OCI-M2 (cell line): ENCODE measurements around the gene LAX1.
"Not testable (repeated sequence)": the region's sequence is repeated elsewhere in the genome, so short reads cannot be mapped to it uniquely, and the experiment has no call there.

Experiments
- DNase-seq: peaks from one replicate; lab custom pipeline; 2025; ENCODE audit not compliant: unreplicated experiment; lab: John Stamatoyannopoulos, UW

The LAX1 gene

DNA sequence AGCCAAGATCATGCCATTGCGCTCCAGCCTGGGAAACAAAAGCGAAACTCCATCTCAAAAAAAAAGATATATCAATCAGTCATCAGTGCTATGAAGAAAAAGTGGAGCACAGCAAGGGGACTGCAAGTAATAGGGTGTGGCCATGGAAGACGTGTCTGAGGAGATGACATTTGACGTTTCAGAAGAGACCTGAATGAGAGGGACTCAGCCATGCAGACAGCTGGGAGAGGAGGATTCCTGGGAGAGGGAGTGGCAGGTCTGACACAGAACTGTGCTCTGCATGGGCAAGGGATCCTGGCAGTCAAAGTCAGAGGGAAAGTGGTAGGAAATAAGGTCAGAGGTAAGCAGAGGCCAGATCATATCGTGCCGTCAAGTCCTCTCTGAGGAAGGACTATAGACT, 3.3 kb downstream of the LAX1 start:
- no peak for DNase-seq

GRCh38 chr1:203769505-203770343, 4.7 kb downstream of the LAX1 start:
- DNase-seq = no peak

GRCh38 chr1:203771901-203772301, 6.9 kb downstream of the LAX1 start:
- DNase-seq = no peak

DNA sequence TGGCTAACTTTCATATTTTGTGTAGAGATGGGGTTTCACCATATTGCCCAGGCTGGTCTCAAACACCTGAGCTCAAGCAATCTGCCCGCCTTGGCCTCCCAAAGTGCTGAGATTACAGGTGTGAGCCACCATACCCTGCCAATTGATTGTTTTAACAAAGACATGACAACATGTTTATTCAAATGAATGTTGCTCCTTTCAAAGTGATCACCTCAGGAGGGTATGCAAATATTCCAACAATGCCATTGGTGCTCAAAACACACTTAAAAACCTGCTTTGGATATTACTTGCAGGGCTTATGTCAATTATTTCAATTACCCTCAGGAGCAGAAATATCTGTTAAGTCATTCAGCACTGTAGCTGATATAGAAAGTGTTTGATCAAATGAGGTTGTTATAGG, 7.9 kb downstream of the LAX1 start:
- DNase-seq = no peak

DNA sequence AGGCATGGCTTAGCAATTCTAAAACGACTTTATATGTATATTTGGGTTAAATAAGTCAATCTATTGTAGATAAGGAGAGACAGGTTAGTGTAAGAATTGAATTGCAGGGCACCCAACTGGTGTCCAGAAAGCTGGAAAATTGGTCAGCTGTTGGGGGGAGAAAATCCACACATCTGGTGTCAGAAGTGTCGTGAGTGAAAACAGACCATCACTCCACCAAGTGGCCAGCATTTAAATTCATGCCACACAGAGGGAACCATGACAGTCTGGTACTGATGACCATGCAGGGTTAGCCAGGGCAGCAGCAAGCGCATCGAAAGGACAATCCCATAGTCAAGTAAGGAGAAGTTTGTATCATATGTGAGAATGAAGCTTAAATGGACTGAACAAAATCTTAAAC, 11.7 kb downstream of the LAX1 start:
- no peak for DNase-seq

GRCh38 chr1:203777596-203777995, 12.6 kb downstream of the LAX1 start:
- no peak for DNase-seq

DNA sequence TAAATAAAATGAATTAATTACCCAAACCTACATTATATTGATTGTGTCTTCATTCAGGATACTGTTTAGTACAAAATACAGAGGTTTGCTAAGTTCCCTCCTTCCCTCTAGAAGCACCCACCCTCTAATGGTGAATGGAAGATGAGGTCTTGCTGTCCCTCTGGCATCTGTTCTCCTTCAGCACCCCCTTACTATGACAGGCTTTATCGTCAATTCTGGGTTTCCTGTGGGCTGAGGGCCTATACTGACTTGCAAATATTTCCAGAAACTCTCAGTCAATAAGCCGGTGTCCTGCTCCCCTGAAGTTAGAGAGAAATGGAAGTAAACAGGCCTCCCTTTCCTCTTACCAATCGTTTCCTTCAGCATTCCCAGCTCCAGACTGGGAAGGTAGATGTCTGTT, 13.2 kb downstream of the LAX1 start:
- no peak for DNase-seq

GRCh38 chr1:203778789-203779188, 13.8 kb downstream of the LAX1 start:
- DNase-seq = no peak

GRCh38 chr1:203781962-203782361, 17.0 kb downstream of the LAX1 start:
- no peak for DNase-seq

GRCh38 chr1:203789966-203790365, 25.0 kb downstream of the LAX1 start:
- DNase-seq = no peak

DNA sequence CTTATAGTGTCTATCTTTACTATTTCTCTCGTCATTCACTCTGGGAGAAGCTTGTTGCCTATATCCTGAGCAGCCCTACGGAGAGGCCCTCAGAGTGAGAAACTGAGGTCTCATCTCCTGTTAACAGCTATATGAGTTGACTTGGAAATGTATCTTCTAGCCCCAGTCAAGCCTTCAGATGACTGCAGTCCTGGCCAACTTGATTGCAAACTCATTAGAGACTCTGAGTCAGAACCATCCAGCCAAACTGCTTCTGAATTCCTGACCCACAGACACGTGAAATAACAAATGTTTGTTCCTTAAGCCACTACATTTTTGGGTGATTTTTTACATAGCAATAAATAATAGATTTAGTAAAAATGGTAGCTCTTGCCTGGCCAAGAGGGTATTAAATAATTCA, 26.5 kb downstream of the LAX1 start:
- DNase-seq = no peak

GRCh38 chr1:203792486-203792885, 27.5 kb downstream of the LAX1 start:
- no peak for DNase-seq

- not testable (repeated sequence) for DNase-seq
Measured at GRCh38 chr1:203793561-203793960, 28.6 kb downstream of the LAX1 start.

GRCh38 chr1:203794764-203795440, 29.9 kb downstream of the LAX1 start:
- DNase-seq = no peak

DNA sequence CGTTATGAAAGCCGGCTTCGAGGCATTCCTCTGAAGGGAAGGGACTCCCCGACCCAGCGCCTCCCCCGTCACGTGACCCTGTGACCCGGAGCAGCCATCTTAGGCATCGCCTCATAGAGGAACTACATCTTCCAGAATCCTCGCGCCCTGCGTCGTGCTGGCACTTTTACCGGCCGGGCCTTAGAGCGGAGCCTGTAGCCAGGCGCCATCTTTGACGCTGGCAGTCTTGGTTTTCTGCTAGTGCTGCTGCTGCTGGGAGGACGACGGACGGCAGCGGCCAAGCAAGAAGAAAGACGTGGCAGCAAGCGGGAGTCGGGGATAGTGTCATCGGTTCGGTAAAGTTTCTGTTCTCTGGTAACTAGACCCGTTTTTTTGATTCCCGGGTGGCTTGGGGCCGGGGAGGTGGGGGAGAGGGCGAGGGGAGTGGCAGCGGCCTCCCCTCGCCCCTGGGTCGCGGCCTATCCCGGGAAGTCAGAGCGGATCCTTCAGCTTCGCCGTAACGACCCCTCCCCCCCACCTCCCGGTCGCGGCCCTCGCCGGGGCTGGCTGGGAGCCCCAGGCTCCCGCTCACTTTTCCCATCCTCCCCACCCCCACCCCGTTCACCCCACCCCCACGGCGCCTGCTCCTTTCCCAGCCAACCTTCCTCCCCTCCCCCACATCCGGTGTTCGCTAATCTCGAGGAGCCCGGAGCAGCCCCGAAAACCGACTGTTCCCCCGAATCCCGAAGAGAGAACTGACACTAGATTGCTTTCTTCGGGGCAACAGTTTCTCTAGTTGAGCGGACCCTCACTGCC, 30.7 kb downstream of the LAX1 start, which contains the start of the genes ZBED6 and ZC3H11A:
Gene ZBED6, plus strand, starts transcription at position 183 of the 795 bp plus-strand sequence. CDS start 1,900 bp downstream, outside the sequence.
Gene ZC3H11A, plus strand, starts transcription at position 183 of the 795 bp plus-strand sequence. CDS start 21,448 bp downstream, outside the sequence.
- DNase-seq = peak; percentile 63

DNA sequence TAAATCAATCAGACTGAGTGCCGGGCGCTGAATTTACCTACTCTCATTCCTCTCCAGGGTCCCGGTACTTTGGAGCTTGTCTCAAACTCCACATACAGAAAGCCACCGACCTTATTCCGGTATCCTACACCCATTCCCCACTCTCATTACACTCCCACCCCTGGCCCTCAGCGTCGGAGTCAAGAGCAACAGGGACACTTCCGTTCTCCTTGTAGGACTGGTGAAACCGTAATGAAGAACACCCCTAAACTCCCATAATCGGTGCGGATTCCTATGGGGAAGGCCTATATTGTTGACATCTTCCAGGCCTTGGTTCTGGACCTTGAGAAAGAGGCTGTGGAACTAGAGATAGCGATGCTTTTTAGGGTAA, 31.2 kb downstream of the LAX1 start:
- no peak for DNase-seq

DNA sequence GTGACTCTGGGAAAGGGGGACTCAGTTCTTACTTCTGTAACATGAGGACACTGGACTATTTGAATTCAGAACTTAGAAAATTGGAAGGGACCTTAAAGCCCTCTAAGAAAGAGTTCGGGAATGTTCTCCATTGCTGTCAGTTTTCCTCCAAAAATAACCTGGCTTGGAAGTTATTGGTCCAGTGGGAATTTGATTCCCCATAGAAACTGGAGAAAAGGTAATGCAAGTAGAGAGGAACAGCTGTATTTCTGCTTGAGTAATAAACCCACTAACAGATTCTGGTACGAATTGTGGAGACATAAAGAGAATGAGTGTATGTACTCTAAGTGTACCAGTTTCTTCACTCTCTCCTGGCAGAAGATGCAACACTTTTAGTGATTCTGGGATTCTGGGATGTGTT, 32.2 kb downstream of the LAX1 start:
- no peak for DNase-seq

DNA sequence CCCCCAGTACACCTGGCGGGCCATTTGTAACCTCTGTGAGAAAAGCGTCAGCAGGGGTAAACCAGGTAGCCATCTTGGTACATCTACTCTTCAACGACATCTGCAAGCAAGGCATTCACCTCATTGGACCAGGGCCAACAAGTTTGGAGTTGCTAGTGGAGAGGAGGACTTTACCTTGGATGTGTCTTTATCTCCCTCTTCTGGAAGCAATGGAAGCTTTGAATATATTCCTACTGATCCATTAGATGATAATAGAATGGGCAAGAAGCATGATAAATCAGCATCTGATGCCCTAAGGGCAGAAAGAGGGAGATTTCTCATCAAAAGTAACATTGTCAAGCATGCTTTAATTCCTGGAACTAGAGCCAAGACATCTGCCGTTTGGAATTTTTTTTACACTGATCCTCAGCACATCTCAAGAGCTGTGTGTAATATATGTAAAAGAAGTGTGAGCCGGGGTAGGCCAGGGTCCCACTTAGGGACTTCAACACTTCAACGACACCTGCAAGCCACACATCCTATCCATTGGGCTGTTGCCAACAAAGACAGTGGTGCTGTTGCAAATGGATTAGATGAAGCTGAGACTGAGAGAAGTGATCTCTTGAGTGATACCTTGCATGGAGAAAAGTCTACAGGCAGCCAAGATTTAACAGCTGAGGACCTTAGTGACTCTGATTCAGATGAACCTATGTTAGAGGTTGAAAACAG, 33.1 kb downstream of the LAX1 start:
- DNase-seq = no peak

DNA sequence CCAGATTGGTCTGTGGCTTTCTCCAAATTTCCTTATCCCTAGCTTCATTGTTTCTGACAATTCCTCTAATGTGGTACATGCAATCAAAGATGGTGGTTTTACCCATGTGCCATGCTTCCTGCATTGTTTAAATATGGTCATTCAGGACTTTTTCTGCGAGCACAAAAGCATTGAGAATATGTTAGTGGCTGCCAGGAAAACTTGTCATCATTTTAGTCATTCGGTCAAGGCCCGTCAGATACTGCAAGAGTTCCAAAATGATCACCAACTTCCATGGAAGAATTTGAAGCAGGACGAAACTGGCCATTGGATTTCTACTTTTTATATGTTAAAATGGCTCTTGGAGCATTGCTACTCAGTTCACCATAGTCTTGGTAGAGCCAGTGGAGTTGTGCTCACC, 34.2 kb downstream of the LAX1 start:
- DNase-seq = no peak

DNA sequence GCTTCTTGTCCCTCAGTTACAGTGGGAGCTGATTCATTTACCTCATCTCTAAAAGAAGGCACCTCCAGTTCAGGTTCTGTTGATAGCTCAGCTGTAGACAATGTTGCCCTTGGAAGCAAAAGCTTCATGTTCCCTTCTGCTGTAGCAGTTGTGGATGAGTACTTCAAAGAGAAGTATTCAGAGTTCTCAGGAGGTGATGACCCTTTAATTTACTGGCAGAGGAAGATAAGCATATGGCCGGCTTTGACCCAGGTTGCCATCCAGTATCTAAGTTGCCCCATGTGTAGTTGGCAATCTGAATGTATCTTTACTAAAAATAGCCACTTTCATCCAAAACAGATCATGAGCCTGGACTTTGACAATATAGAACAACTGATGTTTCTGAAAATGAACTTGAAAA, 35.0 kb downstream of the LAX1 start:
- DNase-seq = no peak

DNA sequence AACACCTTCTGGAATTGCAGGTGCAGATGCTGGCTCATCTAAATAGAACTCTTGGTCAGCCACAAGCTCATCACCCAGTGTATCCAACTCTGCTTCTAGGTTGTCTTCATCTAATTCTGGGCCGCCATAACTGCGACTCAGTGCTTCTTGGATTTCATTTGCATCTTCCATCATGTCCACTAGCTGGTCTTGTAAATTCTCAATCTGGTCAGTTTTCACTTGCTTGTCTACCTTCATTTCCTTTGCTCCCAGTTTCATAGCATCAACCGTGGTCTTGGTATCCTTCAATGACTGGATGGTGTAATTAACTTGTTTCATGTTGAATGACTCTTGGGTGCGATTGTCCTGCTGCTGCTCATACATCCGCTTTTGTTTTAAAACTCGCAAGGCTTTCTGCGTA, 40.7 kb downstream of the LAX1 start:
- DNase-seq = no peak
